ENCODE data around the gene PHYHD1. TPM values are rescaled to one million over a fixed set of nuclear protein-coding genes. Genes with fewer than 3 reads are reported as not detected.

Gene PHYHD1
- total and polyA plus RNA-seq, 7 experiments from 2014 or later: 1.1 to 5.1 (median 3.1) TPM

DNA sequence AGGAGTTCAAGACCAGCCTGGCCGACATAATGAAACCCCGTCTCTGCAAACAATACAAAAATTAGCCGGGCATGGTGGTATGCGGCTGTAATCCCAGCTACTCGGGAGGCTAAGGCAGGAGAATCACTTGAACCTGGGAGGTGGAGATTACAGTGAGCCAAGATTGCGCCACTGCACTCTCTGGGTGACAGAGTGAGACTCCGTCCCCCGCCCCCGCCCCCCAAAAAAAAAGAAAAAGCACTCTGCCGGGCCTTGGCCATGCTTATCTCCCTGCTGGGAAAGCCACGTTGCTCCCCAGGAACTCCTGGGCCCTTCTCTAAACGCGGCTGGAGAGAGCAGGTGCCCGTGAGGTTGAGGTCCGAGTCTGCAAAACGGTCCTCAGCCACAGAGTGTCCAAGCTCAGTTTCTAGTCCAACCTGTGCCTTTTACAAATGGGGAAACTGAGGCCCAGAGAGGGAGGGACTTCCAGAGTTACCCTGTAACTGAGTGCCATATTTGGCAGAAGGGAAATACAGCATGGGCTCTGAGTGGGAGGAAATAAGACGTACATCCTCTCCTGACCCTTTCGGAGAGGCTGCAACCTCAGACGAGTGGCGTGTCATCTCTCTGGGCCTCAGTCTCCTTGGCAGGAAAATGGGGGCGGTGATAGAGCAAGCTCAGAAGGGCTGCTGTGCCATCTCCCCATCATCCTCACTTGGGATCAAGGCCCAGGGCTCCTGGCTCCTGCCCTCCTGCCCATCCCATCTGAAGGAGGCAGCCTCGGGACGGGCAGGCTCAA, 6.6 kb upstream of the PHYHD1 start:
- Mint-ChIP-seq H3K27ac (peak overlapping the region in 2 of 9 donors; percentile 22 to 48), H3K27me3 (no peaks in the 10 kb centered on the region), H3K36me3 (peaks cover 6 to 29% (median 18%) of the 10 kb centered on the region in 5 donors), H3K4me3 (no peak overlapping the region), H3K4me1 (peaks cover 30 to 51% (median 46%) of the 10 kb centered on the region in 7 donors), H3K9me3 (no peaks in the 10 kb centered on the region)
- Histone ChIP-seq H3K4me1 (ENCODE audit: control insufficient read depth in 2 of 2, insufficient read depth in 2 of 2, low read length in 2 of 2) (peaks cover 0 to 42% of the 10 kb centered on the region in 2 donors), H3K27me3 (ENCODE audit: control insufficient read depth in 2 of 2, insufficient read depth in 2 of 2, low read length in 2 of 2) (no peaks in the 10 kb centered on the region), H3K36me3 (ENCODE audit: control insufficient read depth in 2 of 3, insufficient read depth in 3 of 3, low read length in 3 of 3) (peaks cover 0 to 55% (median 16%) of the 10 kb centered on the region in 3 experiments), H3K4me3 (ENCODE audit: low read length) (no peak overlapping the region), H3K9me3 (ENCODE audit: control insufficient read depth in 2 of 3, low read length in 3 of 3) (no peaks in the 10 kb centered on the region), H3K27ac (ENCODE audit: low read depth, low read length) (no peak overlapping the region)
- ChIA-PET POLR2A (interaction anchor here (0.6 kb wide), 1 partner anchor 1026 kb away, joined by 3 read pairs; no protein-coding TSS in a partner anchor), CTCF (no interaction called here)
- DNase-seq (no peak), ATAC-seq (no peak)
- intact Hi-C loops (cut with micrococcal nuclease): no loop called here

GRCh38 chr9:128916204-128916603, 4.6 kb upstream of the PHYHD1 start:
- Histone ChIP-seq H3K4me3 (ENCODE audit: low read length) (no peak overlapping the region), H3K9me3 (ENCODE audit: control insufficient read depth in 2 of 3, low read length in 3 of 3) (no peaks in the 10 kb centered on the region), H3K27me3 (ENCODE audit: control insufficient read depth in 2 of 2, insufficient read depth in 2 of 2, low read length in 2 of 2) (no peaks in the 10 kb centered on the region), H3K36me3 (ENCODE audit: control insufficient read depth in 2 of 3, insufficient read depth in 3 of 3, low read length in 3 of 3) (peaks cover 0 to 37% (median 16%) of the 10 kb centered on the region in 3 experiments), H3K27ac (ENCODE audit: low read depth, low read length) (no peak overlapping the region), H3K4me1 (ENCODE audit: control insufficient read depth in 2 of 2, insufficient read depth in 2 of 2, low read length in 2 of 2) (peaks cover 0 to 36% of the 10 kb centered on the region in 2 donors)
- CTCF ChIA-PET: no interaction called here
- DNase-seq: no peak
- ATAC-seq: no peak
- POLR2A ChIA-PET: interaction anchor here (0.8 to 1.0 kb wide), 2 partner anchors 11 to 14 kb away, joined by 3 to 4 read pairs; no protein-coding TSS in a partner anchor
- Mint-ChIP-seq H3K27me3 (no peaks in the 10 kb centered on the region), H3K27ac (peak overlapping the region in 1 of 9 donors; percentile 55), H3K4me1 (peaks cover 22 to 40% (median 37%) of the 10 kb centered on the region in 7 donors), H3K36me3 (peaks cover 4 to 21% (median 18%) of the 10 kb centered on the region in 5 donors), H3K9me3 (no peaks in the 10 kb centered on the region), H3K4me3 (no peak overlapping the region)
- intact Hi-C loops (cut with micrococcal nuclease): no loop called here

DNA sequence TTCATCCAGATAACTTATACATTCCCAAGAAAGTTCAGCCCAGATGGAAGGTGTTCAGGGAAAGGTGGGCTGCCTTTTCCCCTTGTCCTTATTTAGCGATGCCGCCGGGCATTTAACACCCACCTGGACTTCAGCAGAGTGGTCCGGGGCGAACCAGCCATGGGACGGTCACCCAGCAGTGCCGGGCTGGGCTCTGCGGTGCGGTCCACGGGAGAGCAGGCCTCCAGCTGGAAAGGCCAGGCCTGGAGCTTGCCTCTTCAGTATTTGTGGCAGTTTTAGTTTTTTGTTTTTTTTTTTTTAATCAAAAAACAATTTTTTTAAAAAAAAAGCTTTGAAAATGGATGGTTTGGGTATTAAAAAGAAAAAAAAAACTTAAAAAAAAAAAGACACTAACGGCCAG, 4.0 kb upstream of the PHYHD1 start:
- Histone ChIP-seq H3K4me3 (ENCODE audit: low read length) (no peak overlapping the region), H3K27me3 (ENCODE audit: control insufficient read depth in 2 of 2, insufficient read depth in 2 of 2, low read length in 2 of 2) (no peaks in the 10 kb centered on the region), H3K36me3 (ENCODE audit: control insufficient read depth in 2 of 3, insufficient read depth in 3 of 3, low read length in 3 of 3) (peaks cover 0 to 37% (median 16%) of the 10 kb centered on the region in 3 experiments), H3K4me1 (ENCODE audit: control insufficient read depth in 2 of 2, insufficient read depth in 2 of 2, low read length in 2 of 2) (peaks cover 0 to 32% of the 10 kb centered on the region in 2 donors), H3K9me3 (ENCODE audit: control insufficient read depth in 2 of 3, low read length in 3 of 3) (no peaks in the 10 kb centered on the region), H3K27ac (ENCODE audit: low read depth, low read length) (no peak overlapping the region)
- DNase-seq (no peak), ATAC-seq (no peak)
- Mint-ChIP-seq H3K9me3 (no peaks in the 10 kb centered on the region), H3K27me3 (no peaks in the 10 kb centered on the region), H3K27ac (peak overlapping the region in 4 of 9 donors; percentile 9 to 59 (median 29)), H3K4me3 (no peak overlapping the region), H3K36me3 (peaks cover 4 to 21% (median 18%) of the 10 kb centered on the region in 5 donors), H3K4me1 (peaks cover 20 to 39% (median 33%) of the 10 kb centered on the region in 7 donors)
- intact Hi-C loops (cut with micrococcal nuclease): no loop called here
- CTCF ChIA-PET: no interaction called here
- POLR2A ChIA-PET: interaction anchor here (0.8 to 1.0 kb wide), 2 partner anchors 11 to 14 kb away, joined by 3 to 4 read pairs; no protein-coding TSS in a partner anchor

GRCh38 chr9:128917151-128917849, 3.5 kb upstream of the PHYHD1 start:
- no peaks in the 10 kb centered on the region for H3K27me3 Mint-ChIP-seq

DNA sequence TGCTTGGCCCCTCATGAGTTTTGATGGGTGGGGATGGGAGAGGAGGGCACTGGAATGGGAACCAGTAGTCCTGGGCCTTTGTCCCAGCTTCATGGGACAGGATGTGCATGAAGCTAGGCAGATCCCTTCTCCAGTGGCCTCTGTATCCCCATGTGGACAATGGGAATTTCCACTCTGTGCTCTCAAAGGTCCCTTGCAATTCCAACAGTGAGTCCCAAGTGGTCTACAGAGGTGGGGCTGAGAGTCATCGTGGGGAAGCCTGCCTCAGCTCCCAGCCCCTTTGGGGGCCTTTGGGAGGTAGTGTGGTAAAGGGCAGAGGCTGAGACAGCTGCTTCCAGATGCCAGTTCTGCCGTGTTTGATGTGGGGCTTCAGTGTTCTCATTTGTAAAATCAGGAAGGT, 1.9 kb upstream of the PHYHD1 start:
- Histone ChIP-seq H3K4me1 (ENCODE audit: control insufficient read depth in 2 of 2, insufficient read depth in 2 of 2, low read length in 2 of 2) (peaks cover 0 to 15% of the 10 kb centered on the region in 2 donors), H3K36me3 (ENCODE audit: control insufficient read depth in 2 of 3, insufficient read depth in 3 of 3, low read length in 3 of 3) (peaks cover 0 to 30% (median 16%) of the 10 kb centered on the region in 3 experiments), H3K9me3 (ENCODE audit: control insufficient read depth in 2 of 3, low read length in 3 of 3) (no peaks in the 10 kb centered on the region), H3K27ac (ENCODE audit: low read depth, low read length) (no peak overlapping the region), H3K4me3 (ENCODE audit: low read length) (no peak overlapping the region), H3K27me3 (ENCODE audit: control insufficient read depth in 2 of 2, insufficient read depth in 2 of 2, low read length in 2 of 2) (no peaks in the 10 kb centered on the region)
- H3K36me3 Mint-ChIP-seq: peaks cover 0 to 21% (median 9%) of the 10 kb centered on the region in 5 donors
- no peaks in the 10 kb centered on the region for H3K9me3 Mint-ChIP-seq
- ChIA-PET POLR2A (interaction anchor here (0.9 kb wide), 1 partner anchor 63 kb away, joined by 3 read pairs; no protein-coding TSS in a partner anchor), CTCF (interaction anchor here (0.8 to 1.2 kb wide), 3 partner anchors 9 to 56 kb away, joined by 3 to 4 read pairs (median 3); partner anchors contain the start of genes KYAT1 and LRRC8A)
- intact Hi-C loops (cut with micrococcal nuclease): no loop called here
- ATAC-seq: no peak
- H3K4me3 Mint-ChIP-seq: peak overlapping the region in 1 of 10 donors; percentile 42
- H3K4me1 Mint-ChIP-seq: peaks cover 5 to 21% (median 16%) of the 10 kb centered on the region in 7 donors
- DNase-seq: no peak
- peak overlapping the region in 5 of 9 donors; percentile 50 to 87 (median 56) for H3K27ac Mint-ChIP-seq
- H3K27me3 Mint-ChIP-seq: no peaks in the 10 kb centered on the region

More at GRCh38 chr9:128917151-128917849, 3.5 kb upstream of the PHYHD1 start:
- Histone ChIP-seq H3K4me3 (ENCODE audit: low read length) (no peak overlapping the region), H3K4me1 (ENCODE audit: control insufficient read depth in 2 of 2, insufficient read depth in 2 of 2, low read length in 2 of 2) (peaks cover 0 to 31% of the 10 kb centered on the region in 2 donors), H3K27ac (ENCODE audit: low read depth, low read length) (no peak overlapping the region), H3K36me3 (ENCODE audit: control insufficient read depth in 2 of 3, insufficient read depth in 3 of 3, low read length in 3 of 3) (peaks cover 0 to 37% (median 16%) of the 10 kb centered on the region in 3 experiments), H3K27me3 (ENCODE audit: control insufficient read depth in 2 of 2, insufficient read depth in 2 of 2, low read length in 2 of 2) (no peaks in the 10 kb centered on the region), H3K9me3 (ENCODE audit: control insufficient read depth in 2 of 3, low read length in 3 of 3) (no peaks in the 10 kb centered on the region)
- intact Hi-C loops (cut with micrococcal nuclease): no loop called here
- Mint-ChIP-seq H3K4me3 (no peak overlapping the region), H3K36me3 (peaks cover 4 to 21% (median 17%) of the 10 kb centered on the region in 5 donors), H3K27ac (peak overlapping the region in 6 of 9 donors; percentile 9 to 59 (median 48)), H3K4me1 (peaks cover 15 to 36% (median 28%) of the 10 kb centered on the region in 7 donors), H3K9me3 (no peaks in the 10 kb centered on the region)
- ChIA-PET CTCF (no interaction called here), POLR2A (no interaction called here)
- no peak for ATAC-seq
- DNase-seq: no peak

DNA sequence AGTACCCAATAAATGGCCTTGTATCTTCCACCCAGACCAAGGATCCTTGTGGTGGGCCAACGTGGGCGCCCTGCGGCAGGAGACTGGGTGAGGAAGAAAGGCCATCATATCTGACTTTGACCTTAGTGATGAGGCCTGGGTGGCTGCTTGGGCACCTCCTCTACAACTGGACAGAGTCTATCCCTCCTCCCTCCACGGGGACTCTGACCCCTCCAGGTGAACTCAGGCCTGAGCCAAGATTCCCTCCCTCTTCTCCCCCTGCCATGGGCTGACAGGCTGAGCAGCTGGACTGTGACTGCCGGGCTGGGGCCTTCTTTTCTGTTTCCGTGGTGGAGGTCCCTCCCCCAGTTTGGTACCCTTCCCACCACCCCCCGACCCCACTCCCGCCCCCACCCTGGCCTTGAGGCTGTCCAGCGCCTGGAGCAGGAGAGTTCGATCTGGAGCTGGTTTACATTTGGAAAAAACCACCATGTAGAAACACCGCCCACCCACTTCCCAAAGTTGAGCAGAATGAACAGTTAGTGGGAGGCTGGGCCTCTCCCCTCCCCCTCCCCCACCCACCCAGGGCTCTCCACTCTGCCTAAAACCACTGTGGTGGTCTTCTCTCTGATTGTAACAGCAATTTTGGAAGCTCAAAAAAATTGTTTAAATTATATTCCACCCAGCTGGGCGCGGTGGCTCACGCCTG, 1.2 kb upstream of the PHYHD1 start:
- no peaks in the 10 kb centered on the region for H3K9me3 Mint-ChIP-seq
- peaks cover 0 to 21% (median 9%) of the 10 kb centered on the region in 5 donors for H3K36me3 Mint-ChIP-seq
- Histone ChIP-seq H3K27me3 (ENCODE audit: control insufficient read depth in 2 of 2, insufficient read depth in 2 of 2, low read length in 2 of 2) (no peaks in the 10 kb centered on the region), H3K9me3 (ENCODE audit: control insufficient read depth in 2 of 3, low read length in 3 of 3) (no peaks in the 10 kb centered on the region), H3K4me1 (ENCODE audit: control insufficient read depth in 2 of 2, insufficient read depth in 2 of 2, low read length in 2 of 2) (peaks cover 0 to 9% of the 10 kb centered on the region in 2 donors), H3K27ac (ENCODE audit: low read depth, low read length) (no peak overlapping the region), H3K36me3 (ENCODE audit: control insufficient read depth in 2 of 3, insufficient read depth in 3 of 3, low read length in 3 of 3) (peaks cover 0 to 30% (median 16%) of the 10 kb centered on the region in 3 experiments), H3K4me3 (ENCODE audit: low read length) (no peak overlapping the region)
- intact Hi-C loops (cut with micrococcal nuclease): no loop called here
- H3K4me1 Mint-ChIP-seq: peaks cover 5 to 21% (median 13%) of the 10 kb centered on the region in 7 donors
- DNase-seq (no peak), ATAC-seq (no peak)
- POLR2A ChIA-PET: interaction anchor here (0.9 kb wide), 1 partner anchor 63 kb away, joined by 3 read pairs; no protein-coding TSS in a partner anchor
- CTCF ChIA-PET: interaction anchor here (0.8 kb wide), 1 partner anchor 8 kb away, joined by 3 read pairs; no protein-coding TSS in a partner anchor
- H3K4me3 Mint-ChIP-seq: no peak overlapping the region
- H3K27ac Mint-ChIP-seq: peak overlapping the region in 3 of 9 donors; percentile 50 to 56 (median 51)
- no peaks in the 10 kb centered on the region for H3K27me3 Mint-ChIP-seq
